CD4-positive, alpha-beta T cell treated with Interleukin-15 for 4 hours (primary cell): Measurements from ENCODE around the gene LYL1.

ENCODE experiments used
- DNase-seq: peaks from one replicate; pipeline ENCODE4 v3.0.0-alpha.2; 2020; ENCODE audit warnings: low spot score

LYL1 gene

GRCh38 chr19:13092606-13093235, 9.9 kb downstream of the LYL1 start:
- DNase-seq: no peak

- DNase-seq: no peak
Measured at GRCh38 chr19:13092158-13092543, 10.5 kb downstream of the LYL1 start.

GRCh38 chr19:13091400-13092157, 11.1 kb downstream of the LYL1 start:
- DNase-seq: no peak

- no peak for DNase-seq
Measured at GRCh38 chr19:13090511-13091231, 12.0 kb downstream of the LYL1 start.

GRCh38 chr19:13089857-13090507, 12.7 kb downstream of the LYL1 start:
- DNase-seq: no peak

GRCh38 chr19:13089139-13089856, 13.4 kb downstream of the LYL1 start:
- no peak for DNase-seq

- no peak for DNase-seq
Measured at GRCh38 chr19:13087795-13088537, 14.7 kb downstream of the LYL1 start.

- no peak for DNase-seq
Measured at GRCh38 chr19:13087295-13087694, 15.4 kb downstream of the LYL1 start.

- DNase-seq: no peak
Measured at GRCh38 chr19:13086341-13086740, 16.3 kb downstream of the LYL1 start.

GRCh38 chr19:13085666-13086065, 17.0 kb downstream of the LYL1 start:
- DNase-seq: no peak

GRCh38 chr19:13083627-13084026, 19.0 kb downstream of the LYL1 start:
- DNase-seq: no peak

GRCh38 chr19:13083008-13083404, 19.7 kb downstream of the LYL1 start:
- DNase-seq: no peak

- DNase-seq: no peak
Measured at GRCh38 chr19:13082192-13083007, 20.3 kb downstream of the LYL1 start.

GRCh38 chr19:13079542-13079986, 23.1 kb downstream of the LYL1 start:
- DNase-seq: no peak

GRCh38 chr19:13078897-13079541, 23.6 kb downstream of the LYL1 start:
- no peak for DNase-seq

- no peak for DNase-seq
Measured at GRCh38 chr19:13078381-13078780, 24.3 kb downstream of the LYL1 start.

GRCh38 chr19:13077240-13077639, 25.4 kb downstream of the LYL1 start:
- no peak for DNase-seq

- DNase-seq: no peak
Measured at GRCh38 chr19:13076787-13077186, 25.9 kb downstream of the LYL1 start.

GRCh38 chr19:13076320-13076719, 26.3 kb downstream of the LYL1 start:
- no peak for DNase-seq

GRCh38 chr19:13074378-13074777, 28.3 kb downstream of the LYL1 start:
- no peak for DNase-seq
